Smooth muscle cell (in vitro differentiated cells): ENCODE data around the gene BAHD1. TPM values are rescaled to one million over a fixed set of nuclear protein-coding genes. Genes with fewer than 3 reads are reported as not detected.

Experiments used
- DNase-seq: peaks from one replicate; lab custom pipeline; 2025; ENCODE audit not compliant: unreplicated experiment; lab: John Stamatoyannopoulos, UW
- H2AFZ ChIP-seq: fragments of 200-600 bp; sonication (generic); 2 replicates; pipeline ENCODE4 v1.6.0; 2016; ENCODE audit warnings: antibody characterized with exemption, low read depth, mild to moderate bottlenecking
- H3F3A ChIP-seq: fragments of 200-600 bp; sonication (generic); 2 replicates; pipeline ENCODE4 v1.6.0; 2017; ENCODE audit warnings: antibody characterized with exemption, low read depth
- H3K27ac ChIP-seq: fragments of 200-600 bp; sonication (generic); 2 replicates; pipeline ENCODE4 v1.5.1; 2016; ENCODE audit warnings: low read depth, mild to moderate bottlenecking
- H3K27me3 ChIP-seq: fragments of 200-600 bp; sonication (generic); 2 replicates; pipeline ENCODE4 v1.6.1; 2016; ENCODE audit warnings: low read depth, mild to moderate bottlenecking
- H3K36me3 ChIP-seq: fragments of 200-600 bp; sonication (generic); 2 replicates; pipeline ENCODE4 v1.5.1; 2016; ENCODE audit warnings: low read depth
- H3K4me1 ChIP-seq: fragments of 200-600 bp; sonication (generic); 2 replicates; pipeline ENCODE4 v1.5.1; 2016; ENCODE audit warnings: low read depth
- H3K4me2 ChIP-seq: fragments of 200-600 bp; sonication (generic); 2 replicates; pipeline ENCODE4 v1.6.0; 2016; ENCODE audit warnings: mild to moderate bottlenecking
- H3K4me3 ChIP-seq: fragments of 200-600 bp; sonication (generic); 2 replicates; pipeline ENCODE4 v1.5.1; 2016; ENCODE audit warnings: mild to moderate bottlenecking
- H3K79me2 ChIP-seq: fragments of 200-600 bp; sonication (generic); 2 replicates; pipeline ENCODE4 v1.6.0; 2016; ENCODE audit warnings: low read depth, mild to moderate bottlenecking
- H3K9ac ChIP-seq: fragments of 200-600 bp; sonication (generic); 2 replicates; pipeline ENCODE4 v1.6.0; 2016; ENCODE audit warnings: low read depth
- H3K9me3 ChIP-seq: fragments of 200-600 bp; sonication (generic); replicated peaks from 2 replicates; pipeline ENCODE4 v1.5.1; 2016; ENCODE audit warnings: low read depth
- H4K20me1 ChIP-seq: fragments of 200-600 bp; sonication (generic); 2 replicates; pipeline ENCODE4 v1.6.0; 2016; ENCODE audit warnings: low read depth
- CTCF ChIP-seq: fragments of 200-600 bp; sonication (generic); IDR thresholded peaks from 2 replicates; pipeline ENCODE4 v1.5.1; 2017; ENCODE audit warnings: borderline replicate concordance, mild to moderate bottlenecking, antibody characterized with exemption; ENCODE audit not compliant: insufficient read depth, poor library complexity, severe bottlenecking
- WGBS: methylation state at CpG from one replicate; pipeline ENCODE4 v1.1.7; 2016; ENCODE audit warnings: low lambda C conversion rate; 5-methylcytosine and 5-hydroxymethylcytosine counted together
- polyA plus RNA-seq: library from polyadenylated mRNA; unstranded; fragments of >200 nt; fragmentation: Nextera tagmentation; extraction: Ambion mirVana; gene quantifications from 2 replicates; pipeline ENCODE4 v1.2.1, GENCODE V29; 2016
- total RNA-seq: library from RNA; depleted of rRNA; stranded (reverse); fragments of >200 nt; gene quantifications from 2 replicates; pipeline ENCODE4 v1.2.3, GENCODE V29; 2014

Gene BAHD1
- total and polyA plus RNA-seq, 2 experiments from 2014 or later: 8.4 to 11.1 TPM

- peak within 1 kb of the TSS; percentile 68 for H3K9ac ChIP-seq
- H3K27ac ChIP-seq: peak within 1 kb of the TSS; percentile 82
These were observed 29.8 kb downstream of the BAHD1 start, which contains the start of gene CHST14 for GRCh38 chr15:40470423-40471104. TSS of gene CHST14 (plus strand) at chr15:40470984. CDS start at chr15:40471214, 230 bp downstream.

GRCh38 chr15:40471105-40471807 is 30.5 kb downstream of the BAHD1 start:
- no peak for TF ChIP-seq CTCF
- DNase-seq: no peak
- peaks cover 12% of the 10 kb centered on the region for H3K4me1 ChIP-seq
- peaks cover 16% of the 10 kb centered on the region for H3F3A ChIP-seq
- H3K4me2 ChIP-seq: peak overlapping the region; percentile 100
- peak overlapping the region; percentile 68 for H3K9ac ChIP-seq
- 1% methylated on average over 25 of the region's 60 CpGs for WGBS
- no peaks in the 10 kb centered on the region for H3K36me3 ChIP-seq
- H3K4me3 ChIP-seq: peak overlapping the region; percentile 84
- no peaks in the 10 kb centered on the region for H4K20me1 ChIP-seq
- no peaks in the 10 kb centered on the region for H3K27me3 ChIP-seq
- peak overlapping the region; percentile 72 for H2AFZ ChIP-seq
- H3K9me3 ChIP-seq: no peaks in the 10 kb centered on the region
- H3K27ac ChIP-seq: peak overlapping the region; percentile 82
- H3K79me2 ChIP-seq: no peaks in the 10 kb centered on the region

More at GRCh38 chr15:40470423-40471104, 29.8 kb downstream of the BAHD1 start, which contains the start of gene CHST14:
- H3K9me3 ChIP-seq: no peaks in the 10 kb centered on the region
- H3K36me3 ChIP-seq: no peaks in the 10 kb centered on the region
- no peaks in the 10 kb centered on the region for H3K79me2 ChIP-seq
- no peak for TF ChIP-seq CTCF
- H3K4me3 ChIP-seq: peak within 1 kb of the TSS; percentile 84
- peak within 1 kb of the TSS; percentile 100 for H3K4me2 ChIP-seq
- H3K4me1 ChIP-seq: peaks cover 12% of the 10 kb centered on the region
- H3K27me3 ChIP-seq: no peaks in the 10 kb centered on the region
- WGBS: 1% methylated on average over 20 of the region's 52 CpGs
- H4K20me1 ChIP-seq: no peaks in the 10 kb centered on the region
- peak within 1 kb of the TSS; percentile 72 for H2AFZ ChIP-seq
- peak; percentile 60 for DNase-seq
- H3F3A ChIP-seq: peaks cover 16% of the 10 kb centered on the region

GRCh38 chr15:40471808-40472150 is 31.0 kb downstream of the BAHD1 start:
- peaks cover 16% of the 10 kb centered on the region for H3F3A ChIP-seq
- DNase-seq: no peak
- no peaks in the 10 kb centered on the region for H3K79me2 ChIP-seq
- H3K4me1 ChIP-seq: peaks cover 12% of the 10 kb centered on the region
- WGBS: 6% methylated on average over 16 of the region's 16 CpGs
- H3K9ac ChIP-seq: peak overlapping the region; percentile 68
- H3K4me2 ChIP-seq: peak overlapping the region; percentile 100
- no peaks in the 10 kb centered on the region for H3K27me3 ChIP-seq
- TF ChIP-seq CTCF: no peak
- H2AFZ ChIP-seq: no peak overlapping the region
- peak overlapping the region; percentile 84 for H3K4me3 ChIP-seq
- no peaks in the 10 kb centered on the region for H3K36me3 ChIP-seq
- H4K20me1 ChIP-seq: no peaks in the 10 kb centered on the region
- H3K27ac ChIP-seq: no peak overlapping the region
- H3K9me3 ChIP-seq: no peaks in the 10 kb centered on the region
